ENCODE data around the gene UTS2B.
"Not testable (repeated sequence)": the region's sequence is repeated elsewhere in the genome, so short reads cannot be mapped to it uniquely, and the experiment has no call there.

Gene UTS2B

GRCh38 chr3:191275244-191275643 is 55.1 kb downstream of the UTS2B start:
- not testable (repeated sequence) for DNase-seq

GRCh38 chr3:191269289-191270085 is 60.8 kb downstream of the UTS2B start:
- DNase-seq = no peak

- no peak for DNase-seq
These were observed 61.6 kb downstream of the UTS2B start for GRCh38 chr3:191268737-191269136.

GRCh38 chr3:191263850-191264249 is 66.5 kb downstream of the UTS2B start:
- DNase-seq = no peak

GRCh38 chr3:191263365-191263764 is 67.0 kb downstream of the UTS2B start:
- DNase-seq = no peak

GRCh38 chr3:191262650-191263049 is 67.7 kb downstream of the UTS2B start:
- no peak for DNase-seq

GRCh38 chr3:191261304-191261638 is 69.1 kb downstream of the UTS2B start:
- DNase-seq = no peak

- DNase-seq = no peak
These were observed 69.7 kb downstream of the UTS2B start for GRCh38 chr3:191260431-191261303.

- no peak for DNase-seq
These were observed 70.8 kb downstream of the UTS2B start for GRCh38 chr3:191259486-191259885.

- no peak for DNase-seq
These were observed 73.0 kb downstream of the UTS2B start for GRCh38 chr3:191257286-191257685.

- no peak for DNase-seq
These were observed 73.9 kb downstream of the UTS2B start for GRCh38 chr3:191256405-191256804.

GRCh38 chr3:191255156-191255555 is 75.2 kb downstream of the UTS2B start:
- DNase-seq = no peak

- DNase-seq = no peak
These were observed 76.0 kb downstream of the UTS2B start for GRCh38 chr3:191254098-191254873.

GRCh38 chr3:191253089-191253799 is 77.1 kb downstream of the UTS2B start:
- DNase-seq = no peak

GRCh38 chr3:191246630-191247029 is 83.7 kb downstream of the UTS2B start:
- DNase-seq = no peak

- DNase-seq = peak; percentile 94
These were observed 84.3 kb downstream of the UTS2B start for GRCh38 chr3:191246034-191246433.

GRCh38 chr3:191244242-191244867 is 86.0 kb downstream of the UTS2B start:
- DNase-seq = peak; percentile 63

- no peak for DNase-seq
These were observed 89.8 kb downstream of the UTS2B start for GRCh38 chr3:191240486-191240885.

- DNase-seq = no peak
These were observed 90.8 kb downstream of the UTS2B start for GRCh38 chr3:191239407-191240031.

GRCh38 chr3:191238321-191238817 is 92.0 kb downstream of the UTS2B start:
- DNase-seq = no peak

Measured in suppressor macrophage treated with lipopolysaccharide for 4 hours (primary cell).